K562 (cell line): ENCODE results near the gene BRSK1. TPM values are rescaled to one million over a fixed set of nuclear protein-coding genes. Genes with fewer than 3 reads are reported as not detected.

Experiments
- FUS ChIP-seq: fragments of 200-400 bp; formaldehyde crosslinking; optimal IDR thresholded peaks from 2 replicates; pipeline ENCODE3; 2017; ENCODE audit warnings: low read depth, low read length
- MEIS2 ChIP-seq: fragments of 450-650 bp; IDR thresholded peaks from 2 replicates; pipeline ENCODE4 v1.6.1; 2014; ENCODE audit warnings: mild to moderate bottlenecking; ENCODE audit not compliant: partially characterized antibody
- NCOA6 ChIP-seq: fragments of 450-650 bp; IDR thresholded peaks from 2 replicates; pipeline ENCODE4 v1.6.1; 2017; ENCODE audit warnings: mild to moderate bottlenecking
- NONO ChIP-seq, 2 experiments: fragments of 200-400 bp in 1 of 2; fragments of 450-650 bp in 1 of 2; formaldehyde crosslinking in 1 of 2; IDR thresholded peaks; 2 replicates each; pipeline ENCODE4 v1.6.1; 2017; ENCODE audit warnings: low read depth in 2 of 2, mild to moderate bottlenecking in 2 of 2, moderate library complexity in 2 of 2, low read length in 1 of 2
- PHB ChIP-seq: fragments of 250-450 bp; sonication (Bioruptor Pico); IDR thresholded peaks from 2 replicates; pipeline ENCODE4 v1.5.0; 2021
- PHF8 ChIP-seq: fragments of 200-600 bp; sonication (generic); IDR thresholded peaks from 2 replicates; pipeline ENCODE4 v1.6.1; 2012; ENCODE audit warnings: mixed run types, mild to moderate bottlenecking, inconsistent platforms, low read length, moderate library complexity, borderline replicate concordance
- RB1 ChIP-seq: fragments of 450-650 bp; IDR thresholded peaks from 2 replicates; pipeline ENCODE4 v1.6.1; 2017; ENCODE audit warnings: low read depth, mild to moderate bottlenecking
- REST ChIP-seq, 2 experiments: fragments of 450-650 bp; formaldehyde crosslinking in 1 of 2; IDR thresholded peaks; 2 replicates each; pipeline versions ENCODE4 v1.4.0 to v1.6.1; 2014 to 2020; ENCODE audit warnings: mild to moderate bottlenecking in 2 of 2, borderline replicate concordance in 1 of 2, low read depth in 1 of 2
- SNIP1 ChIP-seq: fragments of 450-650 bp; IDR thresholded peaks from 2 replicates; pipeline ENCODE4 v1.7.1; 2017; ENCODE audit warnings: low read depth, mild to moderate bottlenecking
- TAF1 ChIP-seq: IDR thresholded peaks from 2 replicates; pipeline ENCODE4 v1.6.1; 2011; ENCODE audit warnings: mild to moderate bottlenecking, low read length, moderate library complexity; ENCODE audit not compliant: insufficient read depth, control insufficient read depth, severe bottlenecking; ENCODE audit errors: extremely low read depth
- VEZF1 ChIP-seq: fragments of 200-800 bp; sonication (Bioruptor generic); IDR thresholded peaks from 2 replicates; pipeline ENCODE4 v1.6.1; 2017; ENCODE audit warnings: missing genetic modification characterization, missing compliant biosample characterization
- ZBTB7A ChIP-seq: IDR thresholded peaks from 2 replicates; pipeline ENCODE4 v1.6.1; 2011; ENCODE audit warnings: low read depth, mild to moderate bottlenecking, low read length, moderate library complexity, borderline replicate concordance; ENCODE audit not compliant: control insufficient read depth
- ZFX ChIP-seq: sonication (generic); formaldehyde crosslinking; IDR thresholded peaks from 2 replicates; pipeline ENCODE4 v1.8.0; 2022; ENCODE audit warnings: mild to moderate bottlenecking, missing genetic modification reagents, moderate library complexity
- ZNF311 ChIP-seq: fragments of 250-450 bp; sonication (Bioruptor Pico); IDR thresholded peaks from 2 replicates; pipeline ENCODE4 v1.4.0; 2020; ENCODE audit warnings: mild to moderate bottlenecking, moderate library complexity
- ZNF695 ChIP-seq: fragments of 450-650 bp; formaldehyde crosslinking; IDR thresholded peaks from 2 replicates; pipeline ENCODE4 v1.4.0; 2020; ENCODE audit warnings: mild to moderate bottlenecking, moderate library complexity
- polyA plus RNA-seq, 8 experiments: library from polyadenylated mRNA; depleted of rRNA in 4 of 8; stranded (reverse) in 5 of 8; unstranded in 3 of 8; fragments of >200 nt; fragmentation: Nextera tagmentation in 2 of 8; fragmentation: Illumina TruSeq in 1 of 8; extraction: Ambion mirVana in 2 of 8; extraction: Trizol in 1 of 8; gene quantifications; 2 replicates each; pipeline versions ENCODE4 v1.2.1 to v1.2.3, GENCODE V29; 2011 to 2014; ENCODE audit warnings: inconsistent platforms in 1 of 8, missing spikeins in 1 of 8
- total RNA-seq, 7 experiments: library from RNA; depleted of rRNA in 6 of 7; stranded (reverse); fragments of >200 nt in 6 of 7; fragmentation: Illumina TruSeq in 2 of 7; extraction: Trizol in 2 of 7; gene quantifications; 2 replicates each; pipeline versions ENCODE4 v1.2.1 to v1.2.3, GENCODE V29; 2011 to 2021; ENCODE audit warnings: low replicate concordance in 1 of 7

BRSK1 gene
- total and polyA plus RNA-seq, 9 of the 15 experiments (the other 6 are each of a cell fraction or from before 2014, with no cell fraction given), result 1.7 to 9.3 (median 3.8) TPM; not detected in 2

- TF ChIP-seq SNIP1 (no peak), ZBTB7A (peak; percentile 22; the same call in 1 of the 2 replicates), REST (IDR thresholded peaks at IDR 0.05; ENCODE audit: borderline replicate concordance) (peak; percentile 23; the same call in 1 of the 2 replicates), REST (CRISPR knock-in tag; IDR thresholded peaks at IDR 0.05; ENCODE audit: low read depth) (no peak), ZNF311 (CRISPR knock-in tag) (no peak), PHF8 (peak; percentile 22; the same call in 1 of the 2 replicates), TAF1 (peak; percentile 25), ZFX (CRISPR knock-in tag) (0 out of 2 replicates have a peak, but pooled peaks have one; percentile 30), NCOA6 (peak; percentile 80), NONO (IDR thresholded peaks at IDR 0.05; ENCODE audit: low read depth in 2 of 2, low read length in 1 of 2) (no peak), PHB (CRISPR knock-in tag) (no peak), RB1 (peak; percentile 52; the same call in 1 of the 2 replicates), VEZF1 (CRISPR knock-in tag) (peak; percentile 62), ZNF695 (no peak), FUS (no peak), MEIS2 (no peak)
These were observed 70.3 kb downstream of the BRSK1 start (continued) for GRCh38 chr19:55353803-55354697.
